ENCODE data around the gene CXCL16.

DNA sequence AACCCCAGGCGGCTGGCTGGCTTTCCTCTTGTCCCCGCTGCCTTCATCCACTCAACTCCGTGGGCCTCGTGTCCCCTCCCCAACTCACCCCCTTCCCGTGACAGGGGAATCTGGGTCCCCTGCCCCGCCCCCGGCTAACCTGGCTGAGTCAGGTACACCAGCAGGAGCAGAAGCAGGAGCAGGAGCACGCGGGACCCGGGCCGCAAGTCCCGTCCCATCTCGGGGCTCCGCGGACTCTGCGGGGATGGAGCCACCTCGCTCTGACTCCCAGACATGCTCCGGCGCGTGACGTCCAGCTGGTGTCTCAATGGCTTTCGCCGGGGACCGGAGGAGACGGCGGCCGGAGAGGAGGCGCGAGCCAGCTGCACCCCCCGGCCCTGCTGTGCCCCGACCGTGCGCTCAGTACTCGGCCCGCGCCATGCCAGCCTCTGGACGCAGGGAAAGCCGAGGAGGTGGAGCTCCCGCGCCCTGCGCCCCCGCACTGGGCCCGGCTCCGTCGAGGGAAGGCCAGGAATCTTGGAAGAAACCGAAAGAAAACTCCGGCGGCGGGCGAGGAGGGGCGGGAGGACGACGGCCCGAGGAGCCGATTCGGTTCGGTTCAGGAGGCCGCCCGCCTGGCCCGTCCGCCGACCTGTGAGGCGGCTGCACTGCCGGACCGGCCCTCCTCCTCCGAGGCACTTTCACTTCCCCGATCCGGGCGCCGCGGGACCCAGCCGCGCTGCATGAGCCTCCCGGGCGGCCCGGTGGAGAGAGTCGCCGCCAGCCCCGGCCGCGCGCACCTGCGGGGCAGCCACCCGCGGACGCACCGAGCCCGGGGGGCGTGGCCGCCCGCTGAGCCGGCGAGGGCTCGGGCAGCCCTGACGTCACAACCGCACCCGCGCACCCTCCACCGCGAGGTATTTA lies at the start of gene CXCL16, which contains the start of gene ZMYND15:
- TF ChIP-seq EZH2phosphoT487 (IDR thresholded peaks at IDR 0.05; ENCODE audit: insufficient read depth, low read depth) (no peak), EZH2 (IDR thresholded peaks at IDR 0.05; ENCODE audit: insufficient read depth, poor library complexity, severe bottlenecking) (no peak)
